Right hindlimb (tissue), 1 donor: ENCODE data around the gene PRDM8.
"Not testable (repeated sequence)": the region's sequence is repeated elsewhere in the genome, so short reads cannot be mapped to it uniquely, and the experiment has no call there.

ENCODE experiments used
- DNase-seq: peaks from one replicate; pipeline ENCODE4 v3.0.0-alpha.2; 2018

The PRDM8 gene

GRCh38 chr4:80231180-80231579 is 33.9 kb downstream of the PRDM8 start:
- DNase-seq, result no peak

GRCh38 chr4:80232707-80233370 is 35.5 kb downstream of the PRDM8 start:
- no peak for DNase-seq

GRCh38 chr4:80233390-80233789 is 36.1 kb downstream of the PRDM8 start:
- no peak for DNase-seq

- no peak for DNase-seq
These were observed 38.1 kb downstream of the PRDM8 start for GRCh38 chr4:80235451-80235850.

GRCh38 chr4:80237992-80238391 is 40.7 kb downstream of the PRDM8 start:
- DNase-seq, result no peak

GRCh38 chr4:80239480-80240150 is 42.3 kb downstream of the PRDM8 start:
- DNase-seq, result no peak

- DNase-seq, result no peak
These were observed 43.7 kb downstream of the PRDM8 start for GRCh38 chr4:80240976-80241375.

GRCh38 chr4:80243274-80244018 is 46.1 kb downstream of the PRDM8 start:
- no peak for DNase-seq

GRCh38 chr4:80247484-80247883 is 50.2 kb downstream of the PRDM8 start:
- not testable (repeated sequence) for DNase-seq

- no peak for DNase-seq
These were observed 51.8 kb downstream of the PRDM8 start for GRCh38 chr4:80249144-80249543.

GRCh38 chr4:80252427-80252826 is 55.1 kb downstream of the PRDM8 start:
- DNase-seq, result no peak

- no peak for DNase-seq
These were observed 55.6 kb downstream of the PRDM8 start for GRCh38 chr4:80252953-80253352.

GRCh38 chr4:80253510-80253909 is 56.2 kb downstream of the PRDM8 start:
- no peak for DNase-seq
